Activated CD8-positive, alpha-beta memory T cell treated with anti-CD3 and anti-CD28 coated beads, Interleukin-2, amount 50 U/mL, for 24 hours (primary cell): ENCODE data around the gene DNAJA3.
A peak's percentile ranks its signal among the peaks of the same experiment; 100 is the strongest.
"Not testable (repeated sequence)": the region's sequence is repeated elsewhere in the genome, so short reads cannot be mapped to it uniquely, and the experiment has no call there.

Source experiments
- DNase-seq: peaks from one replicate; pipeline ENCODE4 v3.0.0-alpha.2; 2020; ENCODE audit errors: extremely low read depth

Gene DNAJA3

GRCh38 chr16:4387781-4388180, 37.9 kb upstream of the DNAJA3 start:
- DNase-seq: no peak

DNA sequence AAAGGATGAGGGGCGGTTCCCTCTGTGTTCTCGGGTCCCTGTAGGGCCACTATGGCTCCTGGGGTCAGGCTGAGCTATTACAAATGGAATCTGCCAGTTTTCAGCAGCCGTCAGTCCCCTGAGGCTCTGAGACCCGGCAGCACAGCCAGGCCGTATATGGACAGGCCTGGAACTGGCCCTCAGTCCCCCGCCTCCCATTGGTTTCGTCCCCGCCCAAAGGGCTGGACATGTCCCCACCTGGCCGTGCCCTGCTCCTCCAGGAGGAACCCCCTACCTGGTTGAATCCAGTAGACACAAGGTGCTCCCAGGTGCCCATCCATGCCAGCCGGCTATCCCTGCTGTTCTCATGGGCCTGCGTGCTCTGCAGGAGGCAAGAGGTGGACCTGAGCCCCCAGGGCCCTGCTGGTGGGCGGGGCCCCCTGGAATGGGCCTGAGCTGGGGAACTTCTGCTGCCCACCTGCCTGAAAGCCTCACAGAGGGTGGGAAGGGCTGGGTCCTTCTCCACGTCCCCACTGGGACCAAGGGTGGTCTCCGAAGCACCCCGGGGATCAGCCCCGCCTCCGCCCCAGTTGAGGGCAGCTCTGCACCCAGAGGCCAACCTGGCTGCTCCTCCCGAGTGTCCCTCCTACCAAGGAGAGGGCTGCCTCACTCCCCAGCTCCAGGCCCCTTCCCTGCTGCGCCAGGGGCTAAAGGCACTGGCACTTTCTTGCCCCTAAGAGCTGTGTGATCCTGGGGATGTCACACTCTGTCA, 37.2 kb upstream of the DNAJA3 start:
- DNase-seq: no peak

GRCh38 chr16:4389051-4389955, 36.4 kb upstream of the DNAJA3 start:
- DNase-seq: no peak

- no peak for DNase-seq
Observed at GRCh38 chr16:4390266-4391260, 35.1 kb upstream of the DNAJA3 start.

- DNase-seq: no peak
Observed at GRCh38 chr16:4391631-4392381, 33.9 kb upstream of the DNAJA3 start.

GRCh38 chr16:4392382-4393239, 33.1 kb upstream of the DNAJA3 start:
- DNase-seq: no peak

GRCh38 chr16:4393240-4393600, 32.4 kb upstream of the DNAJA3 start:
- DNase-seq: no peak

GRCh38 chr16:4393850-4394249, 31.8 kb upstream of the DNAJA3 start:
- not testable (repeated sequence) for DNase-seq

DNA sequence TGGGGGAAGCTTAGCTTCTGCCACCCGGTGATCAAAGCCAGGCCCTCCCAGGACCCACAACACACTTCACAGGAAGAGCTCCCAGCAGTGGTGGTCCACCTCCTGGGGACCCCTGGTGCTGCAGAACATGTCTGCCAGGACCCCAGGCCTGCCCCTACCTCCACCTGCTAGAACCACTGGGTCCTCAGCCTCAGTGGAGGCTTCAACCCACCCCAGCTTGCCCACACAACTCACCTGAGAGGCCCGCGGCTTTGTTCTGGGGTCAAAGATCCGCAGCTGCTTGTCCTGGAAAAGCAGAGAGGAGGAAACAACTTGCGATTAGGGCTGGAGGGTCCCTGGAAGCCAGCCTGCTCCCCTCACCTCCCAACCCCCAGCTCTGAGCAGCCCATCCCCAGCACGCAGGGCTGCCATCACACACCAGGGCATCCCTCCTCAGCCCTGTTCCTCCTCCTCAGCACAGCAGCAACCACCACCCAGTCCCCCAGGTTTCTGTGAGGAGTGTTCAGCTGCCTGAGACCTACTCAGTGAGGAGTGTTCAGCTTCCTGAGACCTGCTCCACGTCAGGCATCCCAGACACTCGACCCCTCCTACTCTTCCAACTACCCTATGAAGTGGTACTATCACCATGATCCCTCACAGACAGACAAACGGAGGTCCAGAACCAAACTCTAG, 30.5 kb upstream of the DNAJA3 start:
- DNase-seq: no peak

DNA sequence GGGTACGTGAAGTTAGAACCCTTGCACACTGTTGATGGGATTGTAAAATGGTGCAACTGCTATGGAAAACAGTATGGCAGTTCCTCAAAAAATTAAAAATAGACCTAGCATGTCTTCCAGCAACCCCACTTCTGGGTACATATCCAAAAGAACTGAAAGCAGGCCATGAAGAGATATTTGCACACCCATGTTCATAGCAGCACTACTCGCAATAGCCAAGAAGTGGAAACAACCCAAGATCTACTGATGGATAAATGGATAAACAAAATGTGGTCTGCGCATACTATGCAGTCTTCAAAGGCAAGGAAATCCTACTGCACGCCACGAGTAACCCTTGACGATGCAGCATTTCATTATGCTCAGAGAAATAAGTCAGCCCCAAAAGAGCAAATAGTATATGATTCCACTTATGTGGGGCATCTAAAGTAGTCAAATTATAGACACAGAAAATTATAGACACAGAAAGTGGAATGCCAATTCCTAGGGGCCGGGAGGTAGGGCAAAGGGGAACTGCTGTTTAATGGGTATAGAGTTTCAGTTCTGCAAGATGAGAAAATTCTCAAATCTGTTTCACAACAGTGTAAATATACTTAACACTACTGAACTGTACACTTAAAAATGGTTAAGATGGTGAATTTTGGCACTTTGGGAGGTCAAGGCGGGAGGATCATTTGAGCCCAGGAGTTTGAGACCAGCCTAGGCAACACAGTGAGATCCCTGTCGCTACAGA, 26.5 kb upstream of the DNAJA3 start:
- DNase-seq: no peak

- DNase-seq: no peak
Observed at GRCh38 chr16:4401094-4401501, 24.6 kb upstream of the DNAJA3 start.

DNA sequence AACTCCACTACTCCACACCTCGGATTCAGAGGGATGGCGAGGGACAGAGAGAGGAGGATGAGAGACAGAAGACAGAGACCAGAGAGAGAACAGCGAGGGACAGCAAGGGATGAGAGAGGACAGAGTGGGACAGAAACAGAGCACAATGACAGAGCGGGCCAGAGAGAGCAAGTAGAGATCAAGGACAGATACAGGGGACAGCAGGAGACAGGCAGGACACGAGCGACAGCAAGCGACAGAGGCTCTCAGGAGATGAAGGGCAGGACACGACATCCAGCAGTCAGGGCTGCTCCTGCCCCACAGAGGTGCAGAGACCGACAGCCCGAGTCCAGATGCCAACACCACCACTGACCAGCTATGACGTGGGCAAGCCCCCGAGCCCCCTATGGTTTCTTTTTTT, 24.2 kb upstream of the DNAJA3 start:
- DNase-seq: no peak

GRCh38 chr16:4402439-4403132, 23.1 kb upstream of the DNAJA3 start:
- DNase-seq: peak; percentile 26

GRCh38 chr16:4403133-4403949, 22.3 kb upstream of the DNAJA3 start:
- no peak for DNase-seq

GRCh38 chr16:4404247-4404966, 21.3 kb upstream of the DNAJA3 start:
- no peak for DNase-seq

DNA sequence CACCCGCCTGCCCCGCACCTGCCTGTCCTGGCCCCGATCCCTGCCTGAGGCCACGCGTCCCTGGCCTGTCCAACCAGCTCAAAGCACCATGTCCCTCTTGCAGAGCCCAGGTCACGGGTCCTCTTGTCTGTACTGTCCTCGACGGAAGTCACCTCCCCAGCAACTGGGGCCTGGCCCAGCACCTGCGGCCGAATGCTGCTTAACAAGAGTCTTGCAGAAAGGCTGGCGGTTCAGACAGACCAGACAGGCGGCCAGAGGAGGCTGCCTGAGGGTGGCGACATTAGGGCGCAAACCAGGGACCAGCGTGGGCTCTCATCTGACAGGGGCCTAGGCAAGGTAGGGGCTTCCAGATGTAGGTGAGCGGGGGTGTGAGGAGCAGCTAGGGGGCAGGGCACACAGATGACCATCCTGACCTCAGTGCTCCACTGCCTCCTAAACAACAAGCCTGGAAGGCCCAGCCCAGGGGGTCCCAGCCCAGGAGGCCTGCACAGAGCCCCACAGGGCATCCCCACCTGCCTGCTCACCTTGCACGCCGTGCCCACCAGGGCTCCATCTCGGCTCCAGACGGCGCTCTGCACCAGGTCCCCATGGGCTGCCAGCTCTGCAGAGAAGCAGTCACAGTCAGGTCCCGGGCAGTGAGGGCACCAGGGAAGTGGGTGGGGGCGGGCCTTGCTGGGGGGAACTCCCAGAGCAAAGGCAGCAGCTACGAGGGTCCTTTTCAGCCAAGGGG, 20.5 kb upstream of the DNAJA3 start:
- DNase-seq: no peak
